NCI-H82 treated with DMSO at 0.1 percent for 48 hours (cell line): ENCODE data around the gene EME2.

ENCODE experiments used
- DNase-seq: peaks from one replicate; lab custom pipeline; 2025; ENCODE audit not compliant: unreplicated experiment; lab: John Stamatoyannopoulos, UW

EME2 gene

GRCh38 chr16:1745181-1745899, 27.3 kb upstream of the EME2 start:
- no peak for DNase-seq

GRCh38 chr16:1745900-1746692, 26.5 kb upstream of the EME2 start:
- DNase-seq: no peak

GRCh38 chr16:1746693-1747195, 25.9 kb upstream of the EME2 start:
- DNase-seq: no peak

- DNase-seq: no peak
Observed at GRCh38 chr16:1747934-1748333, 24.7 kb upstream of the EME2 start.

- no peak for DNase-seq
Observed at GRCh38 chr16:1749152-1750117, 23.2 kb upstream of the EME2 start.

GRCh38 chr16:1751946-1752345, 20.7 kb upstream of the EME2 start:
- DNase-seq: no peak

GRCh38 chr16:1752853-1753252, 19.8 kb upstream of the EME2 start:
- DNase-seq: no peak

GRCh38 chr16:1754204-1754603, 18.4 kb upstream of the EME2 start:
- DNase-seq: no peak

- DNase-seq: no peak
Observed at GRCh38 chr16:1757714-1758461, 14.7 kb upstream of the EME2 start.

GRCh38 chr16:1758923-1759322, 13.7 kb upstream of the EME2 start:
- no peak for DNase-seq

- no peak for DNase-seq
Observed at GRCh38 chr16:1759511-1759910, 13.1 kb upstream of the EME2 start.

- DNase-seq: no peak
Observed at GRCh38 chr16:1760911-1761310, 11.7 kb upstream of the EME2 start.

GRCh38 chr16:1761751-1762150, 10.9 kb upstream of the EME2 start:
- no peak for DNase-seq

GRCh38 chr16:1762196-1762878, 10.3 kb upstream of the EME2 start:
- peak; percentile 2 for DNase-seq

GRCh38 chr16:1762879-1763520, 9.6 kb upstream of the EME2 start:
- DNase-seq: no peak

GRCh38 chr16:1763521-1764511, 8.8 kb upstream of the EME2 start:
- DNase-seq: no peak

- no peak for DNase-seq
Observed at GRCh38 chr16:1764971-1765370, 7.6 kb upstream of the EME2 start.

- no peak for DNase-seq
Observed at GRCh38 chr16:1765826-1766225, 6.8 kb upstream of the EME2 start.
